Pancreas (tissue), 10 donors: ENCODE data around the gene OSM. TPM values are rescaled to one million over a fixed set of nuclear protein-coding genes. Genes with fewer than 3 reads are reported as not detected.
A peak's percentile ranks its signal among the peaks of the same experiment; 100 is the strongest.

Source experiments
- ATAC-seq, 4 donors: fragments of 200-7000 bp; cut with Tn5 transposase; one replicate each; pipeline versions ENCODE4 v1.8.0 to v1.9.1; 2020; ENCODE audit warnings: mild to moderate bottlenecking in 4 of 4, moderate library complexity in 4 of 4
- DNase-seq, 6 donors: peaks; one replicate each; pipeline ENCODE4 v3.0.0-alpha.2; 2020
- FAIRE-seq: peaks from 2 replicates; lab custom pipeline; 2012; peaks lifted over from hg19 to GRCh38; lab: Jason Lieb, UNC
- H3K27ac ChIP-seq, 4 donors: fragments of 200-600 bp; sonication (generic); 1 replicate in 3 of 4; 2 replicates in 1 of 4; pipeline versions ENCODE4 v1.5.0 to v1.8.0; 2020
- H3K27me3 ChIP-seq, 4 donors: fragments of 200-600 bp; one replicate each; pipeline ENCODE4 v1.8.0; 2021
- H3K36me3 ChIP-seq, 3 donors: fragments of 200-600 bp; sonication (generic) in 1 of 3; one replicate each; pipeline versions ENCODE4 v1.5.0 to v1.8.0; 2020 to 2021
- H3K4me1 ChIP-seq, 3 donors: fragments of 200-600 bp; one replicate each; pipeline ENCODE4 v1.8.0; 2021
- H3K4me3 ChIP-seq, 4 donors: fragments of 200-600 bp; sonication (generic) in 2 of 4; one replicate each; pipeline versions ENCODE4 v1.5.0 to v1.8.0; 2020 to 2021
- H3K9me3 ChIP-seq, 4 donors: fragments of 200-600 bp; one replicate each; pipeline ENCODE4 v1.8.0; 2021
- whole genome bisulfite sequencing, 2 donors: extraction: QIAGEN DNeasy Blood & Tissue Kit; methylation state at CpG; one replicate each; pipeline ENCODE4 v1.1.7; 2013; 5-methylcytosine and 5-hydroxymethylcytosine counted together
- intact Hi-C, 3 donors: fragments of 100-400 bp; cut with DNase I; formaldehyde crosslinking; loops; one replicate each; pipeline versions ENCODE4 v1.11.1 to v1.14.2; 2022
- polyA plus RNA-seq, 2 donors: library from polyadenylated mRNA; stranded (reverse); fragments of 200-250 nt; gene quantifications; one replicate each; pipeline ENCODE4 v1.2.3, GENCODE V29; 2013
- total RNA-seq, 6 donors: library from RNA; stranded (reverse); fragmentation: NEBNext Ultra II Directional in 4 of 6; extraction: Animal tissue kit (Norgen Biotek cat#: 25700) in 4 of 6; gene quantifications; one replicate each; pipeline versions ENCODE4 v1.2.1 to v1.2.4, GENCODE V29; 2021 to 2023
- TF ChIP-seq, protein P1 (sequence below), 4 donors: fragments of 200-600 bp; sonication (generic) in 3 of 4; IDR thresholded peaks; one replicate each; pipeline versions ENCODE4 v1.5.0 to v1.8.0; 2021; ENCODE audit warnings: antibody characterized with exemption in 4 of 4
- donor health status: healthy with polysubstance abuse.
- donor health status: DM: no; HTN: no; CAD: no; lungs with moderate emphysema.
- donor health status: DM: no; HTN: no; CAD: no.
- donor health status: control.
- donor health status: control.
- donor health status: Bipolar disorder and iron deficiency.
- donor health status: DM: yes; HTN: yes; CAD: no.
- donor health status: DM: no; HTN: no; CAD: no.
- donor health status: DM: no; HTN: no; CAD: no.
- donor health status: DM: yes; HTN: yes; CAD: no.

Gene OSM
- total and polyA plus RNA-seq, 8 donors, result 0.13 to 1.5 (median 0.26) TPM; not detected in 1

DNA sequence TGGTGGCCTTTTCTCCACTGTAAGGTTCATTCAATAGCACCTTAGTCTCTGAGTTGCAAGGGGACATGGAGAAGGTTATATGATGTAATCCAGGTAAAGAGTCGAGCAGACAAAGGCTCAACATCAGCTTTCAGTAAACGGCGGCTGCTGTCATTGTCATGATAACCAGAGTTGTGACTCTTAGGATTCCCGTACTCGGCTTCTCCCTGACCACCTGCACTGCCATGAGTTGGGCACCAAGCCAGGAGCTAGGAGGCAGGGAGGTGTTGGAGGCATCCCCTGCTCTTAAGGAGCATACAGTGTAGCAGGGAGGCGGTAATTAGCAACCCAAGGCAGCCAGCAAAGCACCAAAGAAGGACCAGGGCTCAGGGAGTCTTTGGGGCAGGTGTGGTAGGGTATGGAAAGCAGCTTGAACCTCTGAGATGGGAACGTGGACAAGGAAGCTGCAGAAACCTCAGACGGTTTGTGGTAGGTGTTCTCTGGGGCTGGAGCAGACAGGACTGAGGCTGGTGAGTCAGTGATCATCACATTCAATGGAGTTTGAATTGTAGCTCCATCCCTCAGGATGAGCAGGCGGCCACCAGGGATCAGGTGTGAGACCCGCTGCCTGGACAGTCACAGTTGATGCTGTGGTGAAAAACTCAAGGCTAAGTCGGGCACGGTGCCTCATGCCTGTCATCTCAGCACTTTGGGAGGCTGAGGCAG is 51.8 kb downstream of the OSM start:
- TF ChIP-seq, protein P1, sequence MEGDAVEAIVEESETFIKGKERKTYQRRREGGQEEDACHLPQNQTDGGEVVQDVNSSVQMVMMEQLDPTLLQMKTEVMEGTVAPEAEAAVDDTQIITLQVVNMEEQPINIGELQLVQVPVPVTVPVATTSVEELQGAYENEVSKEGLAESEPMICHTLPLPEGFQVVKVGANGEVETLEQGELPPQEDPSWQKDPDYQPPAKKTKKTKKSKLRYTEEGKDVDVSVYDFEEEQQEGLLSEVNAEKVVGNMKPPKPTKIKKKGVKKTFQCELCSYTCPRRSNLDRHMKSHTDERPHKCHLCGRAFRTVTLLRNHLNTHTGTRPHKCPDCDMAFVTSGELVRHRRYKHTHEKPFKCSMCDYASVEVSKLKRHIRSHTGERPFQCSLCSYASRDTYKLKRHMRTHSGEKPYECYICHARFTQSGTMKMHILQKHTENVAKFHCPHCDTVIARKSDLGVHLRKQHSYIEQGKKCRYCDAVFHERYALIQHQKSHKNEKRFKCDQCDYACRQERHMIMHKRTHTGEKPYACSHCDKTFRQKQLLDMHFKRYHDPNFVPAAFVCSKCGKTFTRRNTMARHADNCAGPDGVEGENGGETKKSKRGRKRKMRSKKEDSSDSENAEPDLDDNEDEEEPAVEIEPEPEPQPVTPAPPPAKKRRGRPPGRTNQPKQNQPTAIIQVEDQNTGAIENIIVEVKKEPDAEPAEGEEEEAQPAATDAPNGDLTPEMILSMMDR (IDR thresholded peaks at IDR 0.05), result no peak
- DNase-seq (no peak), ATAC-seq (no peak), FAIRE-seq (no peak)
- no peak overlapping the region for H3K27ac ChIP-seq
- no peaks in the 10 kb centered on the region for H3K27me3 ChIP-seq
- peaks cover 0 to 5% (median 0%) of the 10 kb centered on the region in 3 donors for H3K4me1 ChIP-seq
- 60 to 63% methylated on average over 12 of the region's 12 CpGs for WGBS, 2 donors
- no peaks in the 10 kb centered on the region for H3K9me3 ChIP-seq
- intact Hi-C loops, result no loop called here
- no peaks in the 10 kb centered on the region for H3K36me3 ChIP-seq
- H3K4me3 ChIP-seq, result no peak overlapping the region

DNA sequence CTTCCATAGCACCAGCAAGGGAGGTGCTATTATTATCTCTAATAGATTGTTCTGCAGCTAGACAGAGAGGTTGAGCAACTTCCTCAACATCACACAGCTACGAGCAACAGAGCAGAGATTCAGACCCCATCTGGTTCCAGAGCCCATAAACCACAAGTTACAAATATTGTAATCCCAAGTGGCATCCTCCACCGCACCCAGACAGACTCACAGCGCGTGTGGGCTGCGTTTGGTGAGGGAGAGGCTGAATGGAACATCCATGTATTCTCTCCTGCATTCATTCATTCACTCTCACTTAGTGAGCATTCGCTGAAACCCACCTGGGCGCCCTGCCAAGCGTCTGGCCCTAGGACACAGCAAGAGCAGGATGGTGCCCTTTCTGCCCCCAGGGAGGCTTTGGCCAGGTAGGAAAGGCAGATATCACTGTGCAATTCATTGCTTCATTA is 53.6 kb downstream of the OSM start:
- no peaks in the 10 kb centered on the region for H3K36me3 ChIP-seq
- no peaks in the 10 kb centered on the region for H3K9me3 ChIP-seq
- peak overlapping the region in 3 of 4 donors; percentile 9 to 77 (median 74) for H3K27ac ChIP-seq
- peak in 1 of 6 donors; percentile 42 for DNase-seq
- no peak for FAIRE-seq
- TF ChIP-seq, protein P1 (IDR thresholded peaks at IDR 0.05), result no peak
- ATAC-seq, result peak in 2 of 4 donors; percentile 31 to 53
- H3K4me3 ChIP-seq, result no peak overlapping the region
- WGBS, 2 donors, result 68 to 75% methylated on average over 8 of the region's 8 CpGs
- H3K27me3 ChIP-seq, result no peaks in the 10 kb centered on the region
- intact Hi-C loops, result no loop called here
- peaks cover 0 to 5% (median 0%) of the 10 kb centered on the region in 3 donors for H3K4me1 ChIP-seq

Other genes starting within 250 kb of the OSM start
- gene HORMAD2, start 186.4 kb downstream of the OSM start, total RNA-seq, result not detected
- not detected for gene HORMAD2, start 186.4 kb downstream of the OSM start, polyA plus RNA-seq
- 1 to 10 TPM in 4 of 6 donors, under 1 TPM in 2; 0.32 to 5.8 (median 1.5) TPM for gene LIF, start 20.1 kb downstream of the OSM start, total RNA-seq
- 1 to 10 TPM; 2.7 to 4.5 TPM for gene LIF, start 20.1 kb downstream of the OSM start, polyA plus RNA-seq
- gene CASTOR1, start 22.7 kb upstream of the OSM start, total RNA-seq, result 1 to 10 TPM; 1.8 to 7.3 (median 3.8) TPM
- 1 to 10 TPM; 7.3 to 8.3 TPM for gene CASTOR1, start 22.7 kb upstream of the OSM start, polyA plus RNA-seq
- gene TBC1D10A, start 60.1 kb upstream of the OSM start, total RNA-seq, result 10 to 100 TPM in 1 of 6 donors, 1 to 10 TPM in 5; 4.0 to 14.1 (median 7.4) TPM
- gene TBC1D10A, start 60.1 kb upstream of the OSM start, polyA plus RNA-seq, result 10 to 100 TPM; 12.4 to 19.4 TPM
- 100 to 1,000 TPM in 1 of 6 donors, 10 to 100 TPM in 5; 77.2 to 102 (median 95.4) TPM for gene SF3A1, start 90.0 kb upstream of the OSM start, total RNA-seq
- gene SF3A1, start 90.0 kb upstream of the OSM start, polyA plus RNA-seq, result 10 to 100 TPM; 19.2 to 21.6 TPM
- 1 to 10 TPM; 1.1 to 2.6 (median 1.2) TPM for gene CCDC157, start 90.2 kb upstream of the OSM start, total RNA-seq
- gene CCDC157, start 90.2 kb upstream of the OSM start, polyA plus RNA-seq, result 1 to 10 TPM; 5.3 to 8.2 TPM
- gene RNF215, start 120.6 kb upstream of the OSM start, total RNA-seq, result 10 to 100 TPM in 2 of 6 donors, 1 to 10 TPM in 4; 6.0 to 11.6 (median 8.9) TPM
- gene RNF215, start 120.6 kb upstream of the OSM start, polyA plus RNA-seq, result 10 to 100 TPM in 1 of 2 donors, 1 to 10 TPM in 1; 9.9 to 13.9 TPM
- 1 to 10 TPM; 2.6 to 6.6 (median 3.6) TPM for gene SEC14L2, start 130.2 kb upstream of the OSM start, total RNA-seq
- 1 to 10 TPM; 3.6 to 5.1 TPM for gene SEC14L2, start 130.2 kb upstream of the OSM start, polyA plus RNA-seq
- gene MTFP1, start 158.9 kb upstream of the OSM start, total RNA-seq, result 10 to 100 TPM in 1 of 6 donors, 1 to 10 TPM in 5; 3.2 to 11.6 (median 8.0) TPM
- 10 to 100 TPM; 13.1 to 15.7 TPM for gene MTFP1, start 158.9 kb upstream of the OSM start, polyA plus RNA-seq
- not detected for gene SEC14L3, start 205.2 kb upstream of the OSM start, total RNA-seq
- gene SEC14L3, start 205.2 kb upstream of the OSM start, polyA plus RNA-seq, result under 1 TPM in 1 of 2 donors, not detected in 1; 0.05 TPM
- 1 to 10 TPM in 1 of 6 donors, under 1 TPM in 2, not detected in 3; 0.12 to 1.4 (median 0.12) TPM for gene SEC14L4, start 238.8 kb upstream of the OSM start, total RNA-seq
- under 1 TPM; 0.33 to 0.46 TPM for gene SEC14L4, start 238.8 kb upstream of the OSM start, polyA plus RNA-seq